NCI-H1105 treated with DMSO at 0.1 percent for 48 hours (cell line): Measurements from ENCODE around the gene CADPS2.

Experiments used
- DNase-seq: peaks from one replicate; lab custom pipeline; 2025; lab: John Stamatoyannopoulos, UW

Gene CADPS2

DNA sequence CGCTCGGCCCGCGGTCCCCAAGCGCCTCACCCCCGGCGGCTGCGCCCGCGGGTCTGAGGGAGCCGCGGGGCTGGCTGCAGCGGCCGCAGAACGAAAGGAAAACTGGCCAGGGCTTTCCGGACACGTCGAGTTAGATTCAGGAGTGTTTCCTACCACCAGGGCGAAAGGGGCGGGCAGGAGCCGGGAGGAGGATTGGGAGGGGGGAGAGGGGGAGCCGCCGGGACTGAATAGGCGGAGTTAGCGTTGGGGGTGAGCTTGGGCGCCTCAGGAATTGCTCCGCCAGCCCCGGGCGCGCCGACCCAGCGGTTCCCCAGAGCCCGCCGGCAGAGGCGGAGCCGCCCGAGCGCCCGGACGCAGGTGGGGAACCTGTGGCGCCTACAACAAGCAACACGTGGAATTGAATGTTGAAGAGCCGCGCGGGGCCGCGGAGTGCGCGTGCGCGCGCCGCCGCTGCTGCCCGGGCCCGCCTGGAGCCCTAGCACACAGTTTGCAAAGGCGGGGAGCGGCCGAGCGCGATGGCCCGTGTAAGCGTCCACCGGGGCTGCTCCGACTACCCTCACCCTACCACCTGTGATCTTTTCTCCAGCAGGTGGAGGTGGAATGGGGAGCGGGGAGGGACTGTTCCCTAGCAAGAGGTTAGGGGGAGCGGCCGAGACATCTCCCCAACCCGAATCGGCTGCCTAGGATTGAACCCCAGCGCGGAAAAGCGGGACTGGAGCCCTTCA is at the start of gene CADPS2:
Gene CADPS2 (minus strand): TSS at position 104 of the 725 bp plus-strand sequence. CDS start 123 bp downstream, outside the sequence.
- DNase-seq: peak; percentile 81

DNA sequence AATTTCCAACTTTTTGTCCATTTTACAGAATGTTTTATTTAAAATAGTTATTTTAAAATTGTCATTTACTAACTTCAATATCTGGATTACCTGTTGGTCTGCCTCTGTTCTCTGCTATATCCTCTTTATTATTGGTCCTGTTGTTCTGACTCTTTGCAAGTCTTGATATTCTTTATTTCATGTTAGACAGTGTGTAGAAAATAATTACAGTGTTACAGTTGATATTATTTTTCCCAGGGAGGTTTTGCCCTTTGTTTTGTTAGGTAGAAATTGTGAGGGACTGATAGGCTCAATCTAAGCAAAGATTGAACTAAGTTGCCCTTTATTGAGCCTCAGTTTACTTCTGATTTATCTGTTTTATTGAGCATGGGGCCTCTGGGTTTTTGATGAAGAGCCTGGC is 49.4 kb upstream of the CADPS2 start:
- DNase-seq: no peak

DNA sequence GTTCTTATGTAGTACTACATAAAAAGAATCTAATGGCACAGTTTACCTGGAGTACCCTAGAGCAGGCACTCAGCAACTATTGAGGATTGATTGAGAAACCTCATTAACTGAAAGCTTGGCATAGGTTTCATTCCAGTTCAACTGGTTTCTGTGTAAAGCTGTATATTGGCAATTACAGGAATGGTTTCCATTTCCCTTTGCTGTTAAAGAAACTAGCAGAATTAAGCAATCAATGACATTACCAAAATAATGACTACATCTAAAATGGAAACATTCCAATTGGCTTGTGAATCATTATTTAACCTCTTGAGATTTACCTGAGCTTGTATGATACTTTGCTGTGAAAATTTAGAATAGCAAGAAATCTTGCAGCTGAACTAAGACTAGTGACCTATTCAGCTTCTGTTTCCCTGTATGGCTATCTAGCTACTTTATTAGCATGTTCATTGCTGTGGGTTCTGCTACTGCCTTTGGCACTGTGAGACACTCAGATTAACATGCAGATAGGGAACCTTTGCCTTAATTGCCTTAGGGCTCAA is 33.5 kb upstream of the CADPS2 start:
- DNase-seq: peak; percentile 40

DNA sequence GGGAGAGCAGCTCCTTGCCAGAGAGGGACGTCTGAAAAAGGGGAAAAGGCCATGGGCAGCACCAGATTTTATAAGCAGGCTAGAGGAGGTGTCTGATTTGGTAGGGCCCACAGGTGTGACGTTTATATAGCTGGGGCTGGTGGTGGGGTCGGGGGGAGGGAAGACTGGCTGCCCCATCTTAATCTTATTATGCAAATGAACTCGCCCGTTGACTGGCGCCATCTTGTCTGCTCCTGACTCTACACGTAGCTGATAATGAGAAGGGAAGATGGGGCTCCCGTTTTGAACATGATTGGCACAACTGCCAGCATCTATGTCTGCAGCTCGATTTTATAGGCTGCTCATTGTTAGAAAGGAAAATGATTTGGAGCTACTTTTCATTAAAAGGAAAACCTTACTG is 28.6 kb upstream of the CADPS2 start:
- DNase-seq: no peak

DNA sequence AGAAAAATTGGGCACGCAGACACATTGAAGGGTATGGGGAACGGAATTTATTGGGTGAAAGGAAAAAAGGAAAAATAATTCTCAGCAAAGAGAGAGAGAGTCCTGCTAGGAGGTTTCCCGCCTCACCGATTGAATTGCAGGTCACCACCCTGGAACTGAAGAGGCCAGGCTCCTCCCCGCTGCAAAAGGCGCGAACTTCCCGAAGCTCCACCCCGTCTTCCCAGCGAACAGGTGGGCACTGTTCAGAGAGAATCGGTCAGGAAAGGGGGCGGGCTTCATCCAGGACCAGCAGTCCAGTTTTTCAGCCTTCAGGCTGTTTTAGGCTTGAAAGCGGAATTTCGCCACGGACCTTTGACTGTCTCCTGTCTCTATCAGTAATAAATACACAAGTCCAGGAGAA is 27.3 kb upstream of the CADPS2 start:
- DNase-seq: no peak

DNA sequence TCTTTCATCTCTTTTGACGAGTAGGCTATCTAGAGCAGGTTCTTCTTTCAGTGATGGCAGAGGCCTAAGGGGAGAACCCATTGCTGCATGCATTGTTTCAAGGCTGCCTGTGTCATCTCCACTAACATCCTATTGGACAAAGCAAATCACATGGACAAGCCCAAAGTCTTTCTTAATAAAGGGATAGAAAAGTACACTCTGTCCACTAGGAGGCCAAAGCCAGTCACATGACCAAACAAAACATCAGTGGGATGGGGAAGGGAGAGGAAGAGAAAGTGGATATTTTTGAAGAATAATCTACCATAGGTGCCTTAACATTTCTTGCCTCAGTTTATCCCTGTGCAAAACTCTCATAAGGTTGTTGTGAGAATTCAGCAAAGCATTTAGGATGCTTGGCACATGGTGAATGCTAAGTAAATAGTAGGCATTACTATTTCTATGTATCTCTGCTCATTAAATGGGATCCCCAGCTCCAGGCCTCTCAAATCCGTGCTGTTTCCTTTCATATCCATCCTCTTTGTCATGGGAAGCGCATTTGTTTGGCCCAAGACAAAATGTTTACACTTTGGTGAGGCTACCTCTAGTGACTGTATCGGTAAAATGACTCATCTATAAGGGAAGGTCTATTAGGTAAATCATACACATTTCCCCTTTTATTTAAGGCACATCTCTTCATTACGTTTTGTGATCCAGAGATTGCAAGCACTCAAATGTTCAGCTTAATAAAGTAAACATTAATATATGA is 16.7 kb upstream of the CADPS2 start:
- DNase-seq: no peak

DNA sequence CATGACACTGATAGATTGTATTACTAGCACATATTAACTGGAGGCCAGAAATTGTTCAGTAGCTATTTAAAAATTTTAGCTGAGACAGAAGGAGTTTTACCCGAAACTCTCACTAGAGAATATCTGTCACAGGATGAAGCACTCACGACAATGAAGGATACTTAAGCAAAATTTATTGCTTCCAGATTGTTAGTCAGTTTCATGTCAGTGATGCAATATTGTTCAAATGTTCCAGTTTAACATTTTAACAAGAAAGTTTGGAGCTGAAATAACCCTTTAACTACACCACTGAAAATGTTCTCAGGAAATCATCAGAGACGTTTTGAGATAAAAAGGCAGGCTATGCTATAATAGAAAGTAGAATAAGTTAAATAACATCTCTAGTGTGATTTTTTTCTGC is 15.0 kb upstream of the CADPS2 start:
- no peak for DNase-seq

DNA sequence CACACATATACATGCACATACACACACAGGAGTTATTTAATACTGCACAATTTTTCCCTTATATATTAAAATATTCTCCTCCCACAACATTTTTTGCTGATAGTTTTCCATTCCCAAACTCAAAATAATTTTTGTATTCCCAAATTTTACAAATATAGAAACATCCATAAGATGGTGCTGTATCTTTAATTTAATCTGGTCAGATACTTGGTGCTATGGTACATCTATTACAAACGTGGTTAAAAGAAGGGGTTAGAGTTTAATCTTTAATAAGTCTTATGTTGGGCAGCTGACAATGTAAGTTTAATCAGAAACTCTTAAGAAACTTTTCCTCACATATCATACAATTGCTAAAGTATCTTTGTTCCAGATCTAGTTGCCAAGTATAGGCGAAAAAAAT is 10.2 kb upstream of the CADPS2 start:
- peak; percentile 31 for DNase-seq

DNA sequence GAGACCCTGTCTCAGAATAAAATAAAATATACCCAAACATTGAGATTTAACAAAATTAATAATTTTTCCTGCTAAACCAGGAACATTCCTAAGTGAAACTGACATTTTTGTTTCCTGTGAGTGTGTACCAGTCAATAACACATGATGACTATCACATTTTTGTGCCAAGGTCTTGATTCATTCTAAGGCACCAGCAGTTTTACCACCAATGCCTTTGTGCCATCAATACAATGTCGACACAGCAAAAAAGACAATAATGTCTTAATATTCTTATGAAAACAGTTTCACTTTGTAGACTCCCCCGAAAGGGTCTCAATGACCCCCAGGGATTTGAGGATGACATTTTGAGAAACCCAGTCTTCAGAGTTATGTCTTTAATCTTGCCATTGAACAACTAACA is 7.2 kb upstream of the CADPS2 start:
- DNase-seq: no peak

DNA sequence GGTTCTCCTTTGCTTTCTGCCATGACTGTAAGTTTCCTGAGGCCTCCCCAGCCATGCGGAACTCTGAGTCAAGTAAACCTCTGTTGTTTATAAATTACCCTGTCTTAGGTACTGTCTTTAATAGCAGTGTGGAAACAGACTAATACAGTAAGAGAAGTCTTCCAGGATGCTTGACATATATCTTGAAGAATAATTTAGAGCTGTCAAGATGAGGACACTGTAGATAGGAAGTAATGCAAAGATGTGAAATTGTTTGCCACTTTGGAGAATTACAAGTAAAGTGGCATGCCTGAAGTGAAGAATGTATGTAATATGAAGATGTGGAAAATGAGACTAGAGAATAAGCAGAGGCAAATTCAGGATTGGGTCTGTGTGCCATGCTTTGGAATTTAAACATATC is 2.9 kb upstream of the CADPS2 start:
- no peak for DNase-seq

DNA sequence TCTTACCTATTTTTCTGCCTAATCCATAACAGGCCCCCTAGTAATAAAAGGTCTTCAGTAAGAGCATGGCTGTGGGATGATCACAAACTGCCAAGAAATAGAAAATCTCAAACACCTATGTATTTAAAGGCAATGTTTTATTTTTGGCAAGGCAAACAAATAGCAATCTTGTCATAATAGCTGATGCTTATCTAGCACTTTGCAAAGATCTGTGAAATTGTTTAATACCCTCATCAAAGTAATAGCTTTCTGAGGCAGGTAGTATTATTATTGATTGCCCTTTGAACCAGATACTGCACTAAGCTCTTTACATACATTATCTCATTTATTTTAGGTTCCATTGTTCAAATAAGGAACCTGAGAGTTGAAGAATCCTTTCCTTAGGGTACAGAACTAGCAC is 1.6 kb upstream of the CADPS2 start:
- peak; percentile 36 for DNase-seq

DNA sequence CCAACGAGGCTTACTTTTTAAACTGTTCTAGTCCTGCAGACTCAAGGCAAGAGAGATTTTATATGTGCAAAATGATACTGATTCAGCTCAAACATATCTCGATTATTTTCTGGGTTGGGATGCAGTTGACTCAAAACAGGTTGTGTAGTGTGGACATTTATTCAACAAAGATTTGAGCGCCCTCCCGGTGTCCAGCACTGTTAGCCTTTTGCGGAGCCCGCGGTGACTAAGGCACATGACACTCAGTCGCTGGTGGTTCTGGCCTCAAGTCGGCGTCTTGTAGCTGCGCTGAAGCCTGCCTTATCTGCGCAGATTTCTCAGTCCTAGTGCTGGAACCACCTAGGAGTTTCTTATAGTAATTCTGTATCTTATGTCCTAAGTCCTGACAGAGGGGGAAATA is 938 bp upstream of the CADPS2 start:
- no peak for DNase-seq

DNA sequence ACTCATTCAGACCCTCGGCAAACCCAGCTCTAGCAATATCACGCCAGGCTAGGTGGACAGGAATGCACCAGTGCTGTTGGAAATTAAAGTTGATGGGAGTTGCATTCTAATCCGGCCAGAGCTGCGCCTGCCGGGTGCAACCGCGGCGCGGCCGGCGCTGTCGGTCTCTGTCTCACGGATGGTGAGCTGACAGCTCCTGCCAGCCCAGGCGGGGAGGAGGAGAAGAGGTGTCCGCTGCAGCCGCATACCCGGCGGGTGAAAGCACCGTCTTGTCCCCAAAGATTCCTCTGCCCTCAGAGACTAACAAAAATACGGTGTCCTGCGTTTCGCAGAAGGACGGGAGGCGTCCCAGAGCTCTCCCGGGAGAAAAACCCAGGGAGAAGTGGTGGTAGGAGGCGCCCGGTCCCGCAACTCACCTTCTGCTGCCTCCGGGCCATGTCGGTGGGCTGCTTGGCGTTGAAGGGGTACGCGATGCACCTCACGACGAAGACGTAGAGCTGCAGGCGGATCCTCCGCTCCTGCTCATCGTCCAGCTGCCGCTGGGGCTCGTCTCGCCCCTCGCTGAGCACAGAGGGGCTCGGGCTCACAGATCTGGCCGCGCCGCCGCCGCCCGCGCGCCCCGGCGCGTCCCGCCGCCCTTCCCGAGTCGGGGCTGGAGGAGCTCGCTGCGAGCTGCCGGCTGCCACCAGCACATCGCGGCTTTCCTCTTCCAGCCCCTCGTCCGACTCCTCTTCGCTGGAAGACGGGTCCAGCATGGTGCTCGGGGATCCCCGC is 490 bp downstream of the CADPS2 start:
- DNase-seq: peak; percentile 6

DNA sequence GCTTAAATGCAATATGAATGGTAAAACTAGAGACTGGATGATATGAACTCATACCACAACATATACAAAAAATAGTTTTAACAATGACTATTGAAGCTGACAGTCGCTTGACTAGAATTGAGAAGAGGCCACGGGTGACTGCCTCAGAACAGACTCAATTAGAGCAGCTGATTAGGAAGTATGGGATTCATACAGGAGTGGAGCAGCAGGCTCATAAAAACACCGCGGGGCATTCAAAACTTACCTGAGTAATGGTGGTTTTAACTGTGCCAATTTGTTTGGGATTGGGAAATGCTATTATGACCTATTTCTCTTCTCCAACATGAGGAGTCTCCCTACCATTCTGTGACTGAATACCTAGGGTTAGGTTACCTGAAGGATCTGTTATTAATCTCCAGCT is 2.1 kb downstream of the CADPS2 start:
- DNase-seq: peak; percentile 90

DNA sequence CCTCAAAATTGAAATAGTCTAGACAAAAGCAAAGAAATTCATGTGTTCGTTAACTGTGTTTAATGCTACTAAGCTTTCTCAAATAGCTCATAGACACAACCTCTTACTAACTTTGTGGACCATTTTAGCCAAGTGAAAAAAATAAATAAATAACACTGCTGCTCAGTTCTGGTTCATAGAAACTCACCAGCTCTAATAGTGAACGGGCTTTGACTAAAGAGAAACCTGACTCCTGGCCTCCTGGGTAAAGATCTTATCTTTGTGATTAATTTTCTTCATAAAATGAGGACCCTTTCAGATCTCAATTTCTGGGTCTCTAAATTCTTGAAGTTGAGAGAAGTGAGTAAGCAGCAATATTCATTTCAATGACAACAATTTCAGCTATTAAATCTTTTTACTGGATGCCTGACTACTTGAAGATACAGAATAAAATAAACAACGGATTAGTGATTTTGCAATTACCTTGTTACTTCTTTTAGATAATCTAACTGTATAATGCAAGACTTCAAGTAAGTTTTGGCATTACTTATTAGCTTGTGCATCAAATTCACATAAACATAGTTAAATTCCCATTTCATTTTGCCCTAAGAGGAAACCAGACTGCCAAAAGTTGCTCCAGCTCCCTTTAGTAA is 3.1 kb downstream of the CADPS2 start:
- DNase-seq: peak; percentile 47

DNA sequence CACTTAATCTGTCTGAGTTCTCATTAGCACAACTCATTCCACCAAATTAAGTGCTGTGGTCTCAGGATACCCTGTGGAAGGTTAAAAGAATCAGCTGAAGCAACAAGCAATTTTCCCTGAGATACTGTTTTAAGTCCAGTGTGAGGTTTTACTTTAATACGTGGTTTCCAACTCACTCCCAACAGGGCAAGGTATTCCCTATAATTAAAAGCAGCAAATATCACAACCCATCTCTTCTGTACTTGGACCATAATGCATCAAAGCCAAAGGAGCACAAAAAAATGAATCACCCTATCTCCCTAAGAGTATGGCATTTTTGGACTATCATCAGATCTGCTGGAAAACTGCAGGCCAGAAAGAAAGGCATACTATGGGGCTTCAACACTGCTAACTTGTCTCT is 4.9 kb downstream of the CADPS2 start:
- no peak for DNase-seq

DNA sequence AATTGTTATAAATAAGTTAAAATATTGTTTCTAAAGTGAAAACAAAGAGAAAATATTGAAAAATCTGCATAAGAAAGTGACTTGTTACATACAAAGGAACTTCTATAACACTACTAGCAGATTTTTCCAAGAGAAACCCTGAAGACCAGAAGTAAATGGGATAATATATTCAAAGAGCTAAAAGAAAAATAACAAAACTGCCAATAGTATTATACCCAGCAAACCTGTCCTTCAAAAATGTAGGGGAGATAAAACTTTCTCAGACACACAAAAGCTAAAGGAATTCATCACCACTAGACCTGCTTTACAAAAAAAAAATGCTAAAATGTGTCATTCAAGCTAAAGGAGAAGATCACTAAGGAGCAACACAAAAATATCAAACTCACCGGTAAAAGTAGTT is 17.0 kb downstream of the CADPS2 start:
- no peak for DNase-seq

DNA sequence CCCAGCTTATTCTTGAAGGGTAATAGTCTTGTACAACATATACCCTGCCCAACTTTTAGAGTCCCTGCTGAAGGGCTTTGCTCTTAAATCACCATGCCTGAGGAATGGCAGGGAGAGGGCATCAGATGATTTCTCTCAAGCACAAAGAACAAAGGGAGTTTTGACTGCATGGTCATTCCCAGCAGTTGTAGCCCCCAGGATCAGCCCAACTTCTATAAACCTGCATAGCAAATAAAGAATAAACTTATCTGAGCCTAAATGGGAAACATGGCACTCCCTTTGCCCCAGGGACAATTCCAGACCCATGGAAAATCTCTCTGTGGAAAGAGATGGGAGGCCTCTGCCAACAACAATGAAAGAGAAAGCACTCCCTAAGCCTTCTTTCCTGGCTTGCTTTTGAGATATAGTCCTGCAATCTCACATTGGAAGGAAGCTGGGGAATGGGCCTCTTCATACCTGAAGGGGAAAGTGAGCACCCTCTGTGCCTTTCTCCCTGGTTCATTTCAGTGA is 18.7 kb downstream of the CADPS2 start:
- no peak for DNase-seq

DNA sequence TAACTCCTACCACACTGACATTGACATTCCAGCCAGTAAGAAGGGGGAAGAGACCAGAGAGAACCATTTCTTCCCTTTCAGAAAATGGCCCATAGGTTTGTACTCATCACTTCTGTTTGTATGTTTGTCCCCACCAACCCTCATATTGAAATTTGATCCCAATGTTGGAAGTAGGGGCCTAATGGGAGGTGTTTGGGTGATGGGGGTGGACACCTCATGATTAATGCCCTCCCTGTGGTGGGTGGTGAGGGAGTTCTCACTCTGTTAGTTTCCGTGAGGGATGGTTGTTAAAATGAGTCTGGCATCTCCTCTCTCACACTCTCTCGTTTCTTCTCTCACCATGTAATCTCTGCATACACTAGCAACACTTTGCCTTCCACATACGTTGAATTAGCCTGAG is 21.4 kb downstream of the CADPS2 start:
- no peak for DNase-seq

DNA sequence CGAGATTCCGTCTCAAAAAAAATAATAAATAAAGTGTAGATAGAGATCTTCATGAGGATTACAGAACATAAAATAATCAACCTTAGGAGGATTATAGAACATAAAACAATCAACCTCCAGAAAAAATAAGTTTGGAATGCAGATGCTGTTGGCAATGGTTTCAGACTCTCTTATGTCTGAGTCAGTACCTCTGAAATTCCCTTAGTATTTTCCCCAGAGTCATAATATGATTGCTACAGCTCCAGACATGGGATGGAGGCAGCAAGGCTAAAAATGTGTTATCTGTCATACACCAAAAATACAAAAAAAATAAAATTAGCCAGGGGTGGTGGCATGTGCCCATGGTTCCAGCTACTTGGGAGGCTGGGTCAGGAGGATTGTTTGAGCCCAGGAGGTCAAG is 22.2 kb downstream of the CADPS2 start:
- no peak for DNase-seq

DNA sequence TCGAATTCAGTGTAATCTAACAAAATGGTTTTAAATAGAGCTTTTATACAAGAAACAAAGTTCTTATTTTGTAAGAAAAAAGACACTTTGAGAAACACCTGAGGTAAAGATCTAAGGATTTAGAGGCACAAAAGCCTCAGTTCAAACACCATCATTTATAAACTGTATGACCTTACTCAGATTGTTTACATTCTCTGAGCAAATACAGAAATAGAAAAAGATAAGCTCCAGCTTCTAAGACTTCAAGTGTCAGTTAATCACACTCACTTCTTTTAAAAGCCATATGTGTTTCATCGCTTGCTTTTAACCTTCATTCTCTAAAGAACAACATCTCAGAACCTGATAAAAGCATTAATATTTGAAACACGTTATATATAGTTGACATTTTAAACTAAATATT is 27.9 kb downstream of the CADPS2 start:
- no peak for DNase-seq

DNA sequence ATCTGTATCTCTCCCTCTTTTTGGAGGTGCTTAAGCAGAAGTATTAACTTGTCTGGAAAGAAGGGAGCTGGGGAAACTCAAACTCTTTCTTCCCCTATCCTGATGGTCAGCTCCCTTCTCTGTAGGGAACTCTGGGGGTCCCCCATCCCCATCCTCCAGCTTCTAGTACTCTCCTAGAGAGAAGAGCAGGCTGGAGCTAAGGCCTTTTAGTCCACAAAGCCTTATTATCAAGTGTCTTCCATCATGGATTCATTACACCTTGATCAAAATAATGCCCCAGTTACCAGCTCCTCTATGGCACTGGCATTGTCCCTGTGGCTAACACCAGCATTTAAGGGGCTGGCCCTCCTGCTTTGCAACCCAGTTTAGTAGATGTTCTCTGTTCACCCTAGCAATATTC is 35.7 kb downstream of the CADPS2 start:
- DNase-seq: no peak
